Neural progenitor cell (in vitro differentiated cells): ENCODE data around the gene WDR43.

Experiments used
- CTCF ChIP-seq: fragments of 200-600 bp; sonication (generic); IDR thresholded peaks from 2 replicates; pipeline ENCODE4 v1.5.1; 2017; ENCODE audit warnings: antibody characterized with exemption, mild to moderate bottlenecking
- EZH2 ChIP-seq: fragments of 200-600 bp; sonication (generic); IDR thresholded peaks from 2 replicates; pipeline ENCODE4 v1.6.1; 2017; ENCODE audit warnings: antibody characterized with exemption, mild to moderate bottlenecking, moderate library complexity
- EZH2phosphoT487 ChIP-seq: fragments of 200-600 bp; sonication (generic); IDR thresholded peaks from 2 replicates; pipeline ENCODE4 v1.6.1; 2017; ENCODE audit warnings: antibody characterized with exemption

DNA sequence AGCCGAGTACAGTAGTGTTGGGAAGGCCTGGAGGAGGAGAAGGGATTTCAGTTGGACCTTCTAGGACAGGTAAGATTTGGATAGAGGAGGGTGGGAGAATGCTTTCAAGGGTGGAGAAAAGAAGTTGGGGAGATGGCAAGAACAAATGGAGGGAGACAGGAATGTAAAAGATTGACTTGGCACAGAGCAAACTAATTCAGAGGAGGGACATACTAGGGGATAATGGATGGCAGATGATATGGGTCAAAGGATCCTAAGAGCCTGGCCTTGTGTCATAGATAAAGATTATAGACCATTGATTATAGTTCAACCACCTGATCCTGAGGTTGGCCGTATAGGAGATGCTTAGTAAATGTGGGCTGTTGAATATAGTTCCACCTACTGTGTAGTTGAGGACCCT lies 12.4 kb downstream of the WDR43 start:
- TF ChIP-seq CTCF (no peak), EZH2 (no peak), EZH2phosphoT487 (no peak)
